GM18867 (cell line): Measurements from ENCODE around the gene PLCG1.
A peak's percentile ranks its signal among the peaks of the same experiment; 100 is the strongest.
"Not testable (repeated sequence)": the region's sequence is repeated elsewhere in the genome, so short reads cannot be mapped to it uniquely, and the experiment has no call there.

ENCODE experiments used
- ATAC-seq: cut with Tn5 transposase; IDR thresholded peaks from one replicate; pipeline ENCODE4 v1.9.1; 2021; ENCODE audit warnings: mild to moderate bottlenecking, moderate library complexity; ENCODE audit not compliant: unreplicated experiment

Gene PLCG1

GRCh38 chr20:41124451-41125094 is 12.8 kb upstream of the PLCG1 start:
- ATAC-seq: no peak

GRCh38 chr20:41125530-41126457 is 11.5 kb upstream of the PLCG1 start:
- ATAC-seq: no peak

GRCh38 chr20:41126719-41127118 is 10.6 kb upstream of the PLCG1 start:
- ATAC-seq: no peak

- ATAC-seq: not testable (repeated sequence)
Observed at GRCh38 chr20:41128317-41128716, 9.0 kb upstream of the PLCG1 start.

- peak; percentile 23 for ATAC-seq
Observed at GRCh38 chr20:41131594-41132387, 5.6 kb upstream of the PLCG1 start.

- not testable (repeated sequence) for ATAC-seq
Observed at GRCh38 chr20:41132388-41132775, 5.0 kb upstream of the PLCG1 start.

- ATAC-seq: peak; percentile 55
Observed at GRCh38 chr20:41133709-41134361, 3.5 kb upstream of the PLCG1 start.

GRCh38 chr20:41134362-41135186 is 2.8 kb upstream of the PLCG1 start:
- ATAC-seq: no peak

GRCh38 chr20:41135187-41135887 is 2.0 kb upstream of the PLCG1 start:
- ATAC-seq: no peak

GRCh38 chr20:41135888-41136679 is 1.3 kb upstream of the PLCG1 start:
- no peak for ATAC-seq

GRCh38 chr20:41137614-41138474 is 501 bp downstream of the PLCG1 start:
- no peak for ATAC-seq

GRCh38 chr20:41138475-41139226 is 1.3 kb downstream of the PLCG1 start:
- ATAC-seq: no peak

- ATAC-seq: no peak
Observed at GRCh38 chr20:41139227-41140093, 2.1 kb downstream of the PLCG1 start.

GRCh38 chr20:41140226-41141133 is 3.1 kb downstream of the PLCG1 start:
- ATAC-seq: no peak
